OCI-LY3 (cell line): ENCODE results near the gene CNGA1.

ENCODE experiments used
- H2AFZ ChIP-seq: fragments of 200-600, 300-600 bp; shearing (Covaris generic); 2 replicates; pipeline ENCODE4 v1.6.0; 2014; ENCODE audit warnings: antibody characterized with exemption, low read depth, low read length
- H3K27ac ChIP-seq: fragments of 200-600, 300-600 bp; sonication (generic); 2 replicates; pipeline ENCODE4 v1.5.1; 2014; ENCODE audit warnings: mild to moderate bottlenecking, low read length, moderate library complexity, mixed read lengths
- H3K27me3 ChIP-seq: fragments of 200-600, 300-600 bp; sonication (generic); 2 replicates; pipeline ENCODE4 v1.6.1; 2014; ENCODE audit warnings: low read depth, low read length, mixed read lengths
- H3K36me3 ChIP-seq: fragments of 200-600, 300-600 bp; sonication (generic); replicated peaks from 2 replicates; pipeline ENCODE3; 2014; ENCODE audit warnings: low read depth, low read length, mixed read lengths
- H3K4me1 ChIP-seq: fragments of 300-600, 200-600 bp; sonication (generic); 2 replicates; pipeline ENCODE4 v1.6.1; 2014; ENCODE audit warnings: low read length, mixed read lengths
- H3K4me2 ChIP-seq: fragments of 200-600, 300-600 bp; sonication (generic); 2 replicates; pipeline ENCODE4 v1.6.1; 2014; ENCODE audit warnings: low read length, mixed read lengths
- H3K4me3 ChIP-seq: fragments of 300-600, 200-600 bp; sonication (generic); 2 replicates; pipeline ENCODE4 v1.5.1; 2014; ENCODE audit warnings: antibody characterized with exemption, mild to moderate bottlenecking, low read length, moderate library complexity
- H3K79me2 ChIP-seq: fragments of 300-600, 200-600 bp; shearing (Covaris generic); 2 replicates; pipeline ENCODE4 v1.6.1; 2014; ENCODE audit warnings: mild to moderate bottlenecking, low read length, mixed read lengths
- H3K9ac ChIP-seq: fragments of 300-600, 200-600 bp; shearing (Covaris generic); 2 replicates; pipeline ENCODE4 v1.6.0; 2014; ENCODE audit warnings: mild to moderate bottlenecking, low read length, moderate library complexity
- H3K9me3 ChIP-seq: fragments of 200-600, 300-600 bp; shearing (Covaris generic); 2 replicates; pipeline ENCODE4 v1.6.1; 2014; ENCODE audit warnings: low read length, mixed read lengths; ENCODE audit not compliant: insufficient read depth
- H4K20me1 ChIP-seq: fragments of 200-600, 300-600 bp; sonication (generic); 2 replicates; pipeline ENCODE4 v1.6.1; 2016; ENCODE audit warnings: low read length, mixed read lengths; ENCODE audit not compliant: insufficient read depth
- EZH2phosphoT487 ChIP-seq: fragments of 200-600 bp; shearing (Covaris generic); IDR thresholded peaks from 2 replicates; pipeline ENCODE4 v1.6.1; 2018; ENCODE audit warnings: antibody characterized with exemption, mixed run types, low read depth
- TF ChIP-seq, protein P1 (sequence below): fragments of 200-600, 300-600 bp; sonication (generic); IDR thresholded peaks from 2 replicates; pipeline ENCODE4 v1.5.1; 2014; ENCODE audit warnings: antibody characterized with exemption, low read length, low read depth

Gene CNGA1

DNA sequence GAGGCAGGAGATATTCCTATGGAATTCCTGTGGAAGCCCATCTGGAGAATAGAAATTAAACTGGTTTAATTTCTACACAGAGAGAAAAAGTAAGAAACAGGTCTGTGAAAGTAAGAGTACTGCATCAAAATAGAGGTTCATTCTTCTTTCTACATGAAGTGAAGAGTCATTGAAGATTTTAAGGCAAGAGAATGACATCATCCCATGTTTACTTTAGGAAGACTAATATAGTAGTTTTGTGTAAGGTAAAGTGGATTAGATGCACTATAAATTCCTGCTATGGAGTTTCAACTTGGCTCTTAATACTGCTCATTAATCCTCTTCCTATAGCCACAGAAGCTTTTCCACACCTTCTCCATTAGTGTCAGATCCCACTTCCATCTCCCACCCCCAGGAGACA lies 47.6 kb downstream of the CNGA1 start:
- no peaks in the 10 kb centered on the region for H3K9me3 ChIP-seq
- no peak for TF ChIP-seq EZH2phosphoT487
- TF ChIP-seq, protein P1, sequence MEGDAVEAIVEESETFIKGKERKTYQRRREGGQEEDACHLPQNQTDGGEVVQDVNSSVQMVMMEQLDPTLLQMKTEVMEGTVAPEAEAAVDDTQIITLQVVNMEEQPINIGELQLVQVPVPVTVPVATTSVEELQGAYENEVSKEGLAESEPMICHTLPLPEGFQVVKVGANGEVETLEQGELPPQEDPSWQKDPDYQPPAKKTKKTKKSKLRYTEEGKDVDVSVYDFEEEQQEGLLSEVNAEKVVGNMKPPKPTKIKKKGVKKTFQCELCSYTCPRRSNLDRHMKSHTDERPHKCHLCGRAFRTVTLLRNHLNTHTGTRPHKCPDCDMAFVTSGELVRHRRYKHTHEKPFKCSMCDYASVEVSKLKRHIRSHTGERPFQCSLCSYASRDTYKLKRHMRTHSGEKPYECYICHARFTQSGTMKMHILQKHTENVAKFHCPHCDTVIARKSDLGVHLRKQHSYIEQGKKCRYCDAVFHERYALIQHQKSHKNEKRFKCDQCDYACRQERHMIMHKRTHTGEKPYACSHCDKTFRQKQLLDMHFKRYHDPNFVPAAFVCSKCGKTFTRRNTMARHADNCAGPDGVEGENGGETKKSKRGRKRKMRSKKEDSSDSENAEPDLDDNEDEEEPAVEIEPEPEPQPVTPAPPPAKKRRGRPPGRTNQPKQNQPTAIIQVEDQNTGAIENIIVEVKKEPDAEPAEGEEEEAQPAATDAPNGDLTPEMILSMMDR, result no peak
- no peaks in the 10 kb centered on the region for H4K20me1 ChIP-seq
- no peaks in the 10 kb centered on the region for H3K27me3 ChIP-seq
- H3K27ac ChIP-seq, result no peak overlapping the region
- no peaks in the 10 kb centered on the region for H3K79me2 ChIP-seq
- H3K4me2 ChIP-seq, result no peak overlapping the region
- no peak overlapping the region for H3K4me3 ChIP-seq
- H2AFZ ChIP-seq, result no peak overlapping the region
- no peak overlapping the region for H3K9ac ChIP-seq
- no peaks in the 10 kb centered on the region for H3K36me3 ChIP-seq
- H3K4me1 ChIP-seq, result peaks cover 12% of the 10 kb centered on the region

DNA sequence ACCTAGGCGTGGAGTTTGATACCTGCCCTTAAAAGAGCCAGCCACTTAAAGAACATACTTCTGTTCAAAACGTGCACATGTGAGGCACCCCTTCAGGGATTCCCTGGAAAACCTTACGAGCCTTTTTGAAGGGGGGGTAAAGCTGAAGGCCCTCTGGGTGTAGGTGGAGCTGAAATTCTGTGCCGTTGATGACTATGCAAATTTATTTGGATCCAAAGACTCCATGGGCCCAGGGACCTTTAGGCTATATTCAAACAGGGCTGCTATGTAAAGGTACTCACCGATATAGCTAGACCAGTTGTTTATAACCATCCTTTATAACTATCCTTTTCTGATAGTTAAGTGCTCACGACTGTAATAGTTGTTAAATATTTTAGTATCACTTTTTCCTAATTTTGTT lies 61.8 kb downstream of the CNGA1 start:
- H3K27ac ChIP-seq, result no peak overlapping the region
- no peaks in the 10 kb centered on the region for H3K36me3 ChIP-seq
- H4K20me1 ChIP-seq, result no peaks in the 10 kb centered on the region
- no peak for TF ChIP-seq EZH2phosphoT487
- TF ChIP-seq, protein P1, result no peak
- no peak overlapping the region for H3K9ac ChIP-seq
- H3K27me3 ChIP-seq, result no peaks in the 10 kb centered on the region
- no peak overlapping the region for H3K4me2 ChIP-seq
- H2AFZ ChIP-seq, result no peak overlapping the region
- H3K9me3 ChIP-seq, result no peaks in the 10 kb centered on the region
- H3K4me1 ChIP-seq, result no peaks in the 10 kb centered on the region
- no peak overlapping the region for H3K4me3 ChIP-seq
- H3K79me2 ChIP-seq, result no peaks in the 10 kb centered on the region

- Histone ChIP-seq H3K27ac (no peak overlapping the region), H2AFZ (no peak overlapping the region), H3K9ac (no peak overlapping the region), H3K4me2 (no peak overlapping the region), H3K4me1 (no peaks in the 10 kb centered on the region), H3K79me2 (no peaks in the 10 kb centered on the region), H3K9me3 (no peaks in the 10 kb centered on the region), H3K36me3 (peaks cover 4% of the 10 kb centered on the region), H4K20me1 (no peaks in the 10 kb centered on the region), H3K27me3 (no peaks in the 10 kb centered on the region), H3K4me3 (no peak overlapping the region)
- no peak for TF ChIP-seq EZH2phosphoT487
- TF ChIP-seq, protein P1, result no peak
Observed at GRCh38 chr4:47954245-47954644, 62.2 kb downstream of the CNGA1 start.

DNA sequence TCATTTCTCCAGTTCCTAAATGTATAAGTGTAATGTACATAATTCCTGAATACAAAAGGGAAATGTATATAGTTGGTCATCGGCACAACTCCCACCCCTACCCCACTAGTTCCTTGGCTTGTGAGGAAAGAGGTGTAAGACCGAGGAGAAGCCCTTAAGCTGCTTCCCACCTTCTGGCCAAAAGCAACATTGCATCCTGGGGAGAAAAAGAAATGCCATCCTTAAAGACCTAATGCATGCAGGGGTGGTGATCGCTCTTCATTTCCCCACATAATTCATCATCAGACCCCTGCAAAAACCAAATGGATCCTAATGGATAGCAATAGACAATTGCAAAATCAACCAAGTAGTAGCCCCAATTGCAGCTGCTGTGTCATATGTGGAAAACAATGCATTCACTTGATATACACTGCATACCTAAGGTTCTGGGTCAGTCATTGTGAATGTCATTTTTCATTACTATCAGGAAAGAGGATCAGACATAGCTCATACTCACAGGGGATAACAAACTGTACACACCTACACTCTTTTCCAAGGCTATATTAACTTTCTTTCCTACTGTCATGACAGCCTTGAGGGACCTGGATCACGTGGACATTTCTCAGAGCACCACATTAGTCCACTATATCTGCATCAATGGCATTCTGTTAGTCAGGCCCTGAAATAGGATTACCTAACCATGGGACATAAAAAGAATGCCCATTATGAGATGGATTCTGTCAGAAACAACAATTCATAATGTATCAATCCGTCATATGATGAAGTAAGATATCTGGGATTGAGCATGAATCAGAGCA lies 70.4 kb downstream of the CNGA1 start:
- H3K4me2 ChIP-seq, result no peak overlapping the region
- TF ChIP-seq, protein P1, result no peak
- no peak for TF ChIP-seq EZH2phosphoT487
- peaks cover 4% of the 10 kb centered on the region for H3K36me3 ChIP-seq
- no peaks in the 10 kb centered on the region for H3K4me1 ChIP-seq
- no peak overlapping the region for H2AFZ ChIP-seq
- H3K79me2 ChIP-seq, result no peaks in the 10 kb centered on the region
- H3K27ac ChIP-seq, result no peak overlapping the region
- H3K9me3 ChIP-seq, result no peaks in the 10 kb centered on the region
- H3K9ac ChIP-seq, result no peak overlapping the region
- H4K20me1 ChIP-seq, result no peaks in the 10 kb centered on the region
- H3K4me3 ChIP-seq, result no peak overlapping the region
- H3K27me3 ChIP-seq, result no peaks in the 10 kb centered on the region
